SU-DHL-6 (cell line): ENCODE data around the gene KCNK4.

Source experiments
- EZH2phosphoT487 ChIP-seq: fragments of 200-600 bp; sonication (generic), shearing (Covaris generic); conservative IDR thresholded peaks from 2 replicates; pipeline ENCODE4 v1.6.1; 2018; ENCODE audit warnings: mild to moderate bottlenecking, antibody characterized with exemption, low read length, moderate library complexity, mixed read lengths
- TF ChIP-seq, protein P1 (sequence below): fragments of 200-600 bp; sonication (generic); IDR thresholded peaks from one replicate; pipeline ENCODE4 v1.5.1; 2017; ENCODE audit warnings: antibody characterized with exemption, mild to moderate bottlenecking, low read length, moderate library complexity; ENCODE audit not compliant: insufficient read depth, poor library complexity, severe bottlenecking

DNA sequence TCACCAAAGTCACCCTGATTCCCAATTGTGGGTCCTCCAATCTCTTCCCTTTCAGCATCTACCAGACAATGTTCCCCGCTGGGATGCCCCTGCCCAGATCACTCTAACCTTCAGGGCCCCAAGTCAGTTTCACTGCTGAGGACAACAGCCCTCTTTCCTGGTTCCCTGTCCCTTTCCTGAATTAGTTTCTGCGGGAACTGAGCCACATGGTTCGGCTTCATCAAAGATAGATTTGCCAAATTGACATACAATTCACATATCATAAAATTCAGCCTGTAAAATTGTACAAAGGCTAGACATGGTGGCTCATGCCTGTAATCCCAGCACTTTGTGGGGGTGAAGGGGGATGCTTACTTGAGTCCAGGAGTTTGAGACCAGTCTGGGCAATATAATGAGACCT lies 36.9 kb downstream of the KCNK4 start:
- TF ChIP-seq, protein P1, sequence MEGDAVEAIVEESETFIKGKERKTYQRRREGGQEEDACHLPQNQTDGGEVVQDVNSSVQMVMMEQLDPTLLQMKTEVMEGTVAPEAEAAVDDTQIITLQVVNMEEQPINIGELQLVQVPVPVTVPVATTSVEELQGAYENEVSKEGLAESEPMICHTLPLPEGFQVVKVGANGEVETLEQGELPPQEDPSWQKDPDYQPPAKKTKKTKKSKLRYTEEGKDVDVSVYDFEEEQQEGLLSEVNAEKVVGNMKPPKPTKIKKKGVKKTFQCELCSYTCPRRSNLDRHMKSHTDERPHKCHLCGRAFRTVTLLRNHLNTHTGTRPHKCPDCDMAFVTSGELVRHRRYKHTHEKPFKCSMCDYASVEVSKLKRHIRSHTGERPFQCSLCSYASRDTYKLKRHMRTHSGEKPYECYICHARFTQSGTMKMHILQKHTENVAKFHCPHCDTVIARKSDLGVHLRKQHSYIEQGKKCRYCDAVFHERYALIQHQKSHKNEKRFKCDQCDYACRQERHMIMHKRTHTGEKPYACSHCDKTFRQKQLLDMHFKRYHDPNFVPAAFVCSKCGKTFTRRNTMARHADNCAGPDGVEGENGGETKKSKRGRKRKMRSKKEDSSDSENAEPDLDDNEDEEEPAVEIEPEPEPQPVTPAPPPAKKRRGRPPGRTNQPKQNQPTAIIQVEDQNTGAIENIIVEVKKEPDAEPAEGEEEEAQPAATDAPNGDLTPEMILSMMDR: no peak
- TF ChIP-seq EZH2phosphoT487: no peak
